ENCODE results near the gene NAALADL2.

Gene NAALADL2

DNA sequence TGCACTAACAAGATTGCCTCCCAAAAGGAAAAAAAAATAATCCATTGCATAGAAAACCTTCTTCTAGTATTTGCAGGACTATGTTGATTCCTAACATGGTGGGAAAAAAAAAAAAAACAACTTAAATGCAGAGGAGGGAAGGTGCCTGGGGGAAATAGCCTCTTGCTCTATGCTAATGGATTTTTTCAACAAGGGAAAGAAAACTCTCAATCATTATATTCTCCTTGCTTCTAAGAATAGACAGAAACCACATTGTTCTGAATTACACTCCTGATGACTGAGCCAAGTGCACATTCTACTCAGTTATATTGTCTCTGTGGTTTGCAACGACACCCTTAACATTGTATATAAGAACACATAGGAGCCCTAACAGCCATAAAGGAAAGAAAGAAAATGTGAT is 760.2 kb downstream of the NAALADL2 start:
- no peak for DNase-seq

DNA sequence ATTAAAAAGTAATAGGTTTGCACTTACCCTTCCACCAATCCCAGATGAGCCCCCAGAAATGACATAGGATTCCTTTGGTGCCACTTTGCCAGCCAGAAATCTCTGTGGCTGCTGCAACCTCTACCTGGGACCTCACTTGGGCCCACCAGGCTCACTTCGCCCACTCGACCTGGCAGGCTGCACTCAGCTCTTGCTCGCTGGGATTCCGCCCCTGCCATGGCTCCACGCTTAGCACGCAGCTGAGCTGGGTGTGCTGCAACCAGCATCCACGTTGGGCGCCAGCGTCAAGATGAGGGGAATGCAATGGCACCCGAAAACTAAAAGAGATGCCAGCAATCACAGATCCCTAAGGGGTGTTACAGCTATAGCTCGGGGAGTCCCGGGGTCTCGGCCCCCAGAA is 761.0 kb downstream of the NAALADL2 start:
- DNase-seq, result no peak

DNA sequence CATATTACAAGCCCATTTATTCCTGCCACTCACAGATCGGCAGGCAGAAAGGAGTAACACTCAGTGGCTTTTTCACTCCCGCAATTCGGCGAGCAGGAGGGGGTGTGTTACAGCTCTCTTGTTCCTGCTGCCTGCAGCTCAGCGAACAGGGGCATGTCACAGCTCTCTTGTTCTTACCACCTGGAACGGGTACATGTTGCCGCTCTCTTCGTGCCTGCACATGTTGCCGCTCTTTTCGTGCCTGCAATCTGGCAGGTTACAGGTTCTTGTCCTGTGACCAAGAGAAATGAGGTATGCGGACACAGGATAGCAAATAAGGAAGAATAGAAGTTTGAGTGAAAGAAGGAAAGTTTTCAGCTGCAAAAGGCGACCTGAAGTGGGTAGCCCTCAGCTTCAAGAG is 761.4 kb downstream of the NAALADL2 start:
- no peak for DNase-seq

DNA sequence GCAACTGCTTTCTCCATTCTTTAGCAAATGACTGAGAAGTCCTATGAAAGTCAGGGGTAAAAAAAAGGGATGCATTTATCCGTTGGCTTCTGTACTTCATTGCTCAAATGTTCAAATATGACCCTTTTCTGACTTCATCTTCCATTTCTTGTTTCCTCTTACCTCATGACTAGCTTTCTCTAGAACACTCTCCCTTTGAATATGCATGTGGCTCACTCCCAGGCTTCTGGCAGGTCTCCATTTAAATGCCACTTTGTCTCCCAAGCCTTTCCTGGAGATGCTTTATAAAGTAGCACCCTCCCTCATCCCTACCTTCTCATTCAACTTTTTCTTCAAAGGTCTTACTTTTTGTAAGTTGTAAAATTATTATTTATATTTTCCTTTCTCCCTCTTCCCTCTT is 781.8 kb downstream of the NAALADL2 start:
- no peak for DNase-seq

DNA sequence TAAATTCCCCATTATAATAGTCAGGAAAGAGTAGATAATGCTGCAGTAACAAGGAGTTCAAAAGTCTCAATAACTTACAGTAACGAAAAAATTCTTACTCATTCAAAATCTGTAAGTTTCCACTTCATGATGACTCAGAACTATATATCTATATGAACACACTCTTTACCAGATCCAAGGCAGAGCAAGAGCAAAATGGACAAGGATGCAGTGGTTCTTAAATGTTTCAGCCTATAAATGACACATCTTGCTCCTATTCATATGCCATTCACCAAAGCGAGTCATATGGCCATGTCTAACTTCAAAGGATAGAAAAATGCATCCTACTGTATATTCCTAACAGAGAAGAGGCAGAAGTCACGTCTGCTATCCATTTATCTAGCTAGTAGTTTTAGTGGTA is 787.7 kb downstream of the NAALADL2 start:
- DNase-seq, result no peak

DNA sequence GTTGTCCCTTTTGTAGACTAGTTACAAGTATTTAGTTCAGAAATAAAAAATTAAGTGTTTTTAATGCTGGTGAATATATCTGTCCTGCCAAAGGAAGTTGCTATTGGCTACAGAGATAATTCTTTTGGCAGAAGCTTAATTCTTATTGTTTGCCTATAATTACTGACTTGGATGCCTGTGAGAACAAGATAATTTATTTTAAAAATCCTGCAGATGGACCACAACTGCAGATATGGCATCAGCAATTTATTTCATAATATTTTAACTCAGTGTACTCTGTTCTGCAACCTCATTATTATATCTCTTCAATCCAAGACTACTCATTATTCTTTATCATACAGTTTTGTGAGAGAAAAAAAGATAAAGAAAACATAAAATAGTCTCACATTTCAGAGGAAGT is 789.8 kb downstream of the NAALADL2 start:
- DNase-seq, result no peak

- DNase-seq, result no peak
These were observed 792.6 kb downstream of the NAALADL2 start for GRCh38 chr3:175651716-175652115.

DNA sequence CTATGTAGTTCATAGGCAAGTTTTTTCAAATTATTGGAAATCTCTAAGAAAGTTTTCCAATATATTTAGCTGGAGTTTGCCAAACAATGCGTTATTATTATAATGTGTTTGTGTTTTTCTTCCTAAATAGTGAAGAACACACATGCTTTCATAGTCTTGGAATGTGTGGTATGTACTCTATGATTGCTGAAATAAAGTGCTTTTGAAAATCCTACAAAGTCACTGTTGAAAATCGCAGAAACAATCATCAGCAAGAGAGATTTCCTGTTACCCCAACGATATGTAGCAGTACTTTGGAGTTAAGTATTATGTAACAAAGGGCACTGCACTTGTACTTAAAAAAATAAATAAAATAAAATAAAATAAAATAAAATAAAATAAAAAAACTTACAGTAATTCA is 796.2 kb downstream of the NAALADL2 start:
- no peak for DNase-seq

GRCh38 chr3:175656461-175656860 is 797.3 kb downstream of the NAALADL2 start:
- no peak for DNase-seq

- no peak for DNase-seq
These were observed 800.7 kb downstream of the NAALADL2 start for GRCh38 chr3:175659670-175660350.

DNA sequence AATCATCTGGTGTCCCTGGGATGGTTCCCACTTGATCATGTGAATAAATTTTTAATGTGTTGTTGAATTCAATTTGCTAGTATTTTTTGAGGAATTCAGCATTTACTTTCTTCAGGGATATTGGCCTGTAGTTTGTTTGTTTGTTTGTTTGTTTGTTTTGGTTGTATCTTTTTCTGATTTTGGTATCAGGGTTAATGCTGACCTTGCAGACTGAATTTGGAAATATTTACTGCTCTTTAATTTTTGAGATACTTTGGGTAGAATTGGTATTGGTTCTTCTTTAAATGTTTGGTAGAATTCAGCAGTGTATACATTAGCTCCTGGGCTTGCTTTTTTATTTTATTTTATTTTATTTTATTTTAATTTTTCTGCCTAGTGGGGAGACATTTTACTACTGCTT is 803.7 kb downstream of the NAALADL2 start:
- DNase-seq, result no peak

GRCh38 chr3:175664911-175665310 is 805.8 kb downstream of the NAALADL2 start:
- DNase-seq, result no peak

DNA sequence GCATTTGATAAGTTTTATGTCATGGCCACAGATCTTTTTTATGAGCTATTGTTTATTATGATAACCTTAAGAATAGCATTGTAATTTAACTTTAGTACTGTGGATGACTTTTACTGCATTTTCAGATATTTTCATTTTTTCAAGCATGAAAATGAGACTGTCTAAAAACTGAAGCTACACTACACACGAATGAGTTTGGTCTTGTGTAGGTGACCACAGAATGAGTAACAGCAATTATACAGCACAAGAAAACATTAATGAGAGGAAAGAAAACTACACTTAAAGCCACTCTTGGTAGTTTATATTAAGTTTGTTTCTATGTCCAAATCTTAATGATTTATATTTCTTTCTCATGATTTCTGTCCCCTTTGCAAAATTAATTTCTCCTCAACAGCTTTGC is 809.2 kb downstream of the NAALADL2 start:
- DNase-seq, result no peak

- DNase-seq, result no peak
These were observed 811.4 kb downstream of the NAALADL2 start for GRCh38 chr3:175670557-175670956.

- no peak for DNase-seq
These were observed 813.1 kb downstream of the NAALADL2 start for GRCh38 chr3:175672119-175672689.

DNA sequence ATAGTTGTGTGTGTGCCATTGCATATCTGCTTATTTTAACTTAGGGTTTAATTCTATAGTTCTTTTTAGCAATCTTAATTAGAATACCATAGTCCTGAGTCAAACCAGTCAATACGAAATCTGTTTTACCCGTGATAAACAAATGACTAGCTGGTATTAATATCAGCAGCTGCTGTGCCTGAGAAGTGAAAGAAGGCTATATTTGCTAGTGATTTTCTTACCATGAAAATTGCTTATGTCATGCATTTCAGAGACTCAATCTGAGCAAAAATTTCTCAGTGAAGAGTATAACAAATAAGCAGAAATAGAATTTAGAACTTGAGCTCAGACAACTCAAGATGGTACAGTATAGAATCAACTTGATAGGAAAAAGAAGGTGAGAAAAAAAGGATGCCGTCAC is 820.4 kb downstream of the NAALADL2 start:
- no peak for DNase-seq

DNA sequence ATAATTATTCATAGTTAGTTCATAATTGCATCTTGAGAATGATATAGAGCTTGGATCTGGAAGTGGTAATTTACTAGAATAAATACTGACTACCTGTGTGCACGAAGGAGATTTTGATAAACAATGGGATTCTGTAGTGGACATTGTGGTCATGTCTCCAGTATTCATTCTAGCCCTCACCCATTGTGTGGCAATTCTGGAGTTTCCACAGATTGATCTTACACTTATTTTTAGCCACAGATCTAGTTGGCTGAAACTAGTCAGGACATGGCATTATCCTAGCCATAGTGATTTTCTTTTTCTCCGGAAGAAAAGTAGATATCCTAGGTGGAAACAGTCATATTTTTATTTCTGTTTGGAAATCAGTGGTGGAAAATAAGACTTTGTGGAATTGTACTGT is 833.1 kb downstream of the NAALADL2 start:
- DNase-seq, result no peak

DNA sequence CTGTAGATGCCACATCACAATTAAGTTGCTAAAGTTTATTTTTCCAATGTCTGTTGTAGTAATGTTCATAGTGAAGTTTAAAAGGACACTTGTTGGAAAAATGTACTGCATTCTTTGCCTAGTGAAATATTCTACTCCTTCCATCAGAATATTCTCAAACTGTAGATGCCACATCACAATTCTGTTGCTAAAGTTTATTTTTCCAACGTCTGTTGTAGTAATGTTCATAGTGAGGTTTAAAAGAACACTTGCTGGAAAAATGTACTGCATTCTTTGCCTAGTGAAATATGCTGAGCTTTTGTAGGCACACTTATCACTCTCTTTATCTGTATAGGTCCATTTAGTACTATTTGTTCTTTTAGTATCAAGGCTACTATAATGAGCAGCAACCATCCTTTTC is 836.1 kb downstream of the NAALADL2 start:
- DNase-seq, result no peak

DNA sequence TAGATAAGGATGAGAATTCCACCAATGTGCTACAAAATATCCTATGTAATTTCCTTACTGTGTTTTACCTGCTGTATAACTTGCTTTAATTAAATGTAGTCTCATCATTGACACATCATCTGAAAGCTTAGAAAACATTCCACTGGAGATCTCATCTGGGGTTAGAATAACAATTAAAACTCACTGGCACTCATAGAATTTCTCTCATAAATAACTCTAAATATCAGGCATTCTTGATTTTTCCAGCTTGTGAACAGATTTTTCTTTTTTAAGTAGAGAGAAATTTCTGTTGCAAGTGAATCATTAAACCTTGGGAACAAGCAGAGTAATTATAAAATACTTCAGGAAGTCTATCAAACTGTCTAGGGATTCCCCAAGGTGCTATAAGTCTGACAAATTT is 843.8 kb downstream of the NAALADL2 start:
- DNase-seq, result no peak

DNA sequence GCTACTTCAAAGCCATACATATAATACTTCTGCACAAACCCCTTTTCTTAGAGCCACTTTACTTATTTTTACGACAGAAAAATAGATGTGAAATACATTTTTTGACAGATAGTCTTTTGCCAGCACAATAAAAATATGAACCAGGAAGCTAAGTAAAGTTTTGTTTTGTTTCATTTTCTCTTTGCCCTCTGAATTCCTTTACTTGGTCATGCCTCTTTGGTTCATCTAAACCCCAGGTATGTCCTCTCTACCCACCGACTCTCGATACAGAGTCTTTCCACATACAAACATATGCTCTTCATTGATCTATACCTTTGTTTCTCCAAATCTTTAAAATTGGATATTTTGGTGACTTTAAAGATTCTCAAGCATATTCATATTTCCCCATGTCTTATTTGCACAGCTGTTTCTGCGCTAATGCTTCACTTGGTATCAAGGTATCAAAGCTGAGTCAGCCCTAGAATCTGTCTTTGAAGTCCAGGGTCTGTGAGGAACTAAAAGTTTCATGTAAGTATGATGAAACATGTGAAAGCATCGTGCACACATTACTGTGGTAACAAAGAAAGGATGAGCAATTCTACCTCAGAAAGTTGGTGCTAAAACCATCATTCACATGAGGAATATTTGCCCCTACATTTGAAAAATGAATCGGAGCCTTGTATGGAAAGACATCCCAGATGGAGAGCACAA is 845.4 kb downstream of the NAALADL2 start:
- DNase-seq, result no peak

GRCh38 chr3:175713268-175713667 is 854.1 kb downstream of the NAALADL2 start:
- no peak for DNase-seq

- no peak for DNase-seq
These were observed 857.3 kb downstream of the NAALADL2 start for GRCh38 chr3:175716446-175716845.

DNA sequence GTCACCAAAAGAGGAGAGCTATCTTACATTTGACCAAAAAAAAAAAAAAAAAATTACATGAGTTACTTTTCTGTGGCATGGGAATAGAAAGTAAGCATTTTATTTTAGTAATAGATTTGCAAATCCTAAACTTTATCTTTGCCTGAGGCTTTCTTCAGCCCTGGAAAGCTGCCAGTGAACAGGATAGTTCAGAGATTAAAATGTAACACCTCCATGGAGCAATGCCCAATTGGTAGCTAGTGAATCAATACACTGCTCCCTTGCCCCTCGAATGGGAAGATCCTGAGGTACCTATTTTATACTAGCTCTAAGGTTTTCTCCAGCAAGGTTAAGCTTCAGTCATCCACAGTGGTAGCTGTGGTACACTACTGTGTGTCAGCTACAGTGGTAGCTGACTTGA is 867.1 kb downstream of the NAALADL2 start:
- DNase-seq, result no peak

DNA sequence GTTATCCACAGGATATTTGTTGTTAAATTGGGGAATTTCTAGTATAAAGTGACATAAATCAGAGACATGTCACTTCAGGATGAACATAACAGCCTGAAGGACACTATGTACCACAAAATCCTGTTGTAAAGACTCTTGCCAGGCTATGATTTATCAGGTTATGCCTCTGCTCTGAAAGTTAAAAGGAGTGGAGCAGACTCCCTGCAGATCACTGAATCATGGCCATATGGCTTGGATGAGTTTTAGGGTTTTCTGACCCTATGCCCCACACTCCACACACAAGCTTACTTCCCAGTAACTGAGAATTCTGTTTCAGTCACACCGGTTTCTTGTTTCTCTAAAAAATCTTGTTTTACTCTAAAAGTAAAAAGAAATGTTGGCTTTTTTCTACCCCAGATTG is 869.4 kb downstream of the NAALADL2 start:
- no peak for DNase-seq

DNA sequence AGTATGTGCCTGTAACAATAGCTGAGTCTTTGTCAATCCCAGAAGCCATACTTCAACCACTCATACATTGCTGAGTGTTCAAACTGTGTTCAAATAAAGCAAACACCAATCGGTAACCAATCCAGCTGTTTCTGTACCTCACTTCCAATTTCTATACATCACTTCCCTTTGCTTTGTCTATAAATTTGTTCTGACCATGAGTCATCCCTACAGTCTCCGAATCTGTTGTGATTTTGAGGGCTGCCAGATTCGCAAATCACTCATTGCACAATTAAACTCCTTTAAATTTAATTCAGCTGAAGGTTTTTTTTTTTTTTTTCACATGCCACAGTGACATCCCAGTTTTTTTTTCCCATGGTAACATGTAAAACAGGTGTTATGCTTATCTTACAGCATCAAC is 870.3 kb downstream of the NAALADL2 start:
- no peak for DNase-seq
